Liver (tissue), 9 donors: ENCODE measurements around the gene SAA1. TPM values are rescaled to one million over a fixed set of nuclear protein-coding genes. Genes with fewer than 3 reads are reported as not detected.
A peak's percentile ranks its signal among the peaks of the same experiment; 100 is the strongest.

Source experiments
- DNase-seq: peaks from one replicate; pipeline ENCODE4 v3.0.0-alpha.2; 2017; ENCODE audit warnings: low spot score
- H3K27ac ChIP-seq, 2 donors: one replicate each; pipeline ENCODE4 v1.7.0; 2013; ENCODE audit warnings: inconsistent platforms in 2 of 2, low read length in 2 of 2, control low read depth in 1 of 2, low read depth in 1 of 2, mild to moderate bottlenecking in 1 of 2
- H3K27me3 ChIP-seq, 4 donors: one replicate each; pipeline versions ENCODE4 v1.6.1 to v1.7.0; 2013; ENCODE audit warnings: low read length in 3 of 4, inconsistent platforms in 1 of 4, mild to moderate bottlenecking in 1 of 4, moderate library complexity in 1 of 4; ENCODE audit not compliant: control insufficient read depth in 4 of 4, insufficient read depth in 4 of 4
- H3K36me3 ChIP-seq, 4 donors: one replicate each; pipeline versions ENCODE4 v1.6.1 to v1.7.0; 2013; ENCODE audit warnings: low read length in 3 of 4, mild to moderate bottlenecking in 3 of 4, low read depth in 1 of 4, moderate library complexity in 1 of 4; ENCODE audit not compliant: control insufficient read depth in 4 of 4, insufficient read depth in 3 of 4
- H3K4me1 ChIP-seq, 4 donors: one replicate each; pipeline versions ENCODE4 v1.6.1 to v1.7.0; 2013; ENCODE audit warnings: low read length in 3 of 4, mild to moderate bottlenecking in 3 of 4, moderate library complexity in 1 of 4; ENCODE audit not compliant: control insufficient read depth in 4 of 4, insufficient read depth in 4 of 4
- H3K4me3 ChIP-seq, 3 donors: one replicate each; pipeline versions ENCODE4 v1.6.1 to v1.7.0; 2013; ENCODE audit warnings: low read length in 3 of 3, control low read depth in 1 of 3, low read depth in 1 of 3, mild to moderate bottlenecking in 1 of 3
- H3K9ac ChIP-seq, 2 donors: one replicate each; pipeline ENCODE4 v1.7.0; 2013; ENCODE audit warnings: low read length in 2 of 2, mild to moderate bottlenecking in 2 of 2, moderate library complexity in 2 of 2, control low read depth in 1 of 2, low read depth in 1 of 2
- H3K9me3 ChIP-seq, 4 donors: one replicate each; pipeline versions ENCODE4 v1.6.1 to v1.7.0; 2013; ENCODE audit warnings: low read length in 3 of 4; ENCODE audit not compliant: control insufficient read depth in 4 of 4
- EGR1 ChIP-seq, 2 donors: IDR thresholded peaks; 2 replicates each; pipeline ENCODE4 v1.6.1; 2016 to 2018; ENCODE audit warnings: antibody characterized with exemption in 2 of 2, low read depth in 2 of 2
- FOXA1 ChIP-seq: IDR thresholded peaks from 2 replicates; pipeline ENCODE4 v1.6.1; 2016; ENCODE audit warnings: antibody characterized with exemption
- FOXA2 ChIP-seq: IDR thresholded peaks from 2 replicates; pipeline ENCODE4 v1.6.1; 2016; ENCODE audit warnings: antibody characterized with exemption
- GABPA ChIP-seq, 2 donors: IDR thresholded peaks in 1 of 2; conservative IDR thresholded peaks in 1 of 2; 2 replicates each; pipeline ENCODE4 v1.6.1; 2016; ENCODE audit warnings: antibody characterized with exemption in 2 of 2, mild to moderate bottlenecking in 1 of 2, moderate library complexity in 1 of 2
- HNF4A ChIP-seq, 2 donors: conservative IDR thresholded peaks; 2 replicates each; pipeline ENCODE4 v1.6.1; 2016; ENCODE audit warnings: antibody characterized with exemption in 2 of 2, mild to moderate bottlenecking in 2 of 2
- HNF4G ChIP-seq: IDR thresholded peaks from 2 replicates; pipeline ENCODE4 v1.6.1; 2016; ENCODE audit warnings: antibody characterized with exemption
- JUND ChIP-seq, 2 donors: IDR thresholded peaks; 2 replicates each; pipeline ENCODE4 v1.6.1; 2016; ENCODE audit warnings: antibody characterized with exemption in 2 of 2
- NR2F2 ChIP-seq: IDR thresholded peaks from 2 replicates; pipeline ENCODE4 v1.6.1; 2016; ENCODE audit warnings: antibody characterized with exemption
- RAD21 ChIP-seq, 2 donors: IDR thresholded peaks; 2 replicates each; pipeline ENCODE4 v1.6.1; 2016; ENCODE audit warnings: antibody characterized with exemption in 2 of 2, mild to moderate bottlenecking in 2 of 2
- RXRA ChIP-seq, 2 donors: IDR thresholded peaks; 2 replicates each; pipeline ENCODE4 v1.6.1; 2017 to 2018; ENCODE audit warnings: antibody characterized with exemption in 2 of 2, mild to moderate bottlenecking in 1 of 2
- SP1 ChIP-seq: IDR thresholded peaks from 2 replicates; pipeline ENCODE4 v1.6.1; 2018; ENCODE audit warnings: antibody characterized with exemption, mild to moderate bottlenecking
- TAF1 ChIP-seq: conservative IDR thresholded peaks from 2 replicates; pipeline ENCODE4 v1.6.1; 2016; ENCODE audit warnings: antibody characterized with exemption, mild to moderate bottlenecking
- YY1 ChIP-seq: IDR thresholded peaks from 2 replicates; pipeline ENCODE4 v1.6.1; 2016; ENCODE audit warnings: antibody characterized with exemption, mild to moderate bottlenecking
- WGBS: extraction: QIAGEN DNeasy Blood & Tissue Kit; methylation state at CpG from one replicate; pipeline ENCODE4 v1.1.7; 2013; 5-methylcytosine and 5-hydroxymethylcytosine counted together
- polyA plus RNA-seq, 2 donors: library from polyadenylated mRNA; stranded (reverse) in 1 of 2; unstranded in 1 of 2; fragments of 200-250 nt in 1 of 2; fragments of >200 nt in 1 of 2; fragmentation: Nextera tagmentation in 1 of 2; extraction: Ambion mirVana in 1 of 2; gene quantifications; one replicate each; pipeline versions ENCODE4 v1.2.1 to v1.2.3, GENCODE V29; 2013 to 2015
- total RNA-seq, 2 donors: library from RNA; depleted of rRNA; stranded (reverse); fragments of >200 nt; gene quantifications; one replicate each; pipeline ENCODE4 v1.2.3, GENCODE V29; 2014
- TF ChIP-seq, protein P1 (sequence below): IDR thresholded peaks from 2 replicates; pipeline ENCODE4 v1.6.1; 2016; ENCODE audit warnings: antibody characterized with exemption
- TF ChIP-seq, protein P2 (sequence below): fragments of 150-350 bp; IDR thresholded peaks from 2 replicates; pipeline ENCODE4 v1.5.1; 2017; ENCODE audit warnings: improper control_type of control experiment, low read depth, low read length; ENCODE audit not compliant: missing input control
- TF ChIP-seq, protein P3 (sequence below): IDR thresholded peaks from 2 replicates; pipeline ENCODE4 v1.6.1; 2016; ENCODE audit warnings: antibody characterized with exemption
- TF ChIP-seq, protein P4 (sequence below): IDR thresholded peaks from 2 replicates; pipeline ENCODE4 v1.6.1; 2016; ENCODE audit warnings: antibody characterized with exemption
- TF ChIP-seq, protein P5 (sequence below): IDR thresholded peaks from 2 replicates; pipeline ENCODE4 v1.6.1; 2016; ENCODE audit warnings: antibody characterized with exemption, mild to moderate bottlenecking
- donor health status: healthy.
- donor health status: healthy.
- donor health status: healthy.
- donor health status: healthy.
- donor health status: healthy.

The SAA1 gene
- total and polyA plus RNA-seq, 4 donors = 20.4 to 33,277 (median 21,062) TPM

DNA sequence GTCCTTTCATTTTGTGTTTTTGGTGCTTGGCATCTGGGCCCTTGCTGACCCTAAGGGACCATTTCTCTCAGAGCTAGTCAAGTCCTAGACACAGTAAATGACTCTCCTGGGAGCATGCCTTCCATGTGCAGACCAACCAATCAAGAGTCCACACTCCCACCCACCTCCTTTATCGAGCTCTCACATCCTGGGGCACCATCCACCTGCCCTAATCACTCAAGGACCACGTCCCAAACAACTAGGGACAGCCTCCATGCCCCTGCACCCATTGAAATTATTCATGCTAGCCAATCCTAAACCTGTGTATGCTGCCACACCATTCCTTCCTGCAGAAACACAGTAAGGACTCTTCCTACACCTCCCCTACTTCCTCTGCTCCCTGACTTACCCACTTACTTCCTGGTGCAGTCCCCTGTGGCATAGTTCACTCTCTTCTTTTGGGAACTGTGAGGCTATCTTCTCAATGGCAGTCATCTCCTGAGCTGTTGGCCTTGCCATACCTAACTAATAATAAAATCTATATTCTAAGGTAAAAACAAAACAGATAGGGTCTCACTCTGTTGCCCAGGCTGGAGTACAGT lies 11.2 kb upstream of the SAA1 start:
- Histone ChIP-seq H3K4me3 (no peak overlapping the region), H3K36me3 (no peaks in the 10 kb centered on the region), H3K27me3 (no peaks in the 10 kb centered on the region), H3K9me3 (no peaks in the 10 kb centered on the region), H3K9ac (no peak overlapping the region), H3K4me1 (peaks cover 5 to 23% (median 9%) of the 10 kb centered on the region in 4 donors), H3K27ac (no peak overlapping the region)
- WGBS = 86% methylated on average over 2 of the region's 2 CpGs
- no peak for DNase-seq
- TF ChIP-seq JUND (IDR thresholded peaks at IDR 0.05) = no peak
- TF ChIP-seq, protein P1, sequence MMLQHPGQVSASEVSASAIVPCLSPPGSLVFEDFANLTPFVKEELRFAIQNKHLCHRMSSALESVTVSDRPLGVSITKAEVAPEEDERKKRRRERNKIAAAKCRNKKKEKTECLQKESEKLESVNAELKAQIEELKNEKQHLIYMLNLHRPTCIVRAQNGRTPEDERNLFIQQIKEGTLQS = no peak
- no peak for TF ChIP-seq NR2F2
- TF ChIP-seq, protein P2, sequence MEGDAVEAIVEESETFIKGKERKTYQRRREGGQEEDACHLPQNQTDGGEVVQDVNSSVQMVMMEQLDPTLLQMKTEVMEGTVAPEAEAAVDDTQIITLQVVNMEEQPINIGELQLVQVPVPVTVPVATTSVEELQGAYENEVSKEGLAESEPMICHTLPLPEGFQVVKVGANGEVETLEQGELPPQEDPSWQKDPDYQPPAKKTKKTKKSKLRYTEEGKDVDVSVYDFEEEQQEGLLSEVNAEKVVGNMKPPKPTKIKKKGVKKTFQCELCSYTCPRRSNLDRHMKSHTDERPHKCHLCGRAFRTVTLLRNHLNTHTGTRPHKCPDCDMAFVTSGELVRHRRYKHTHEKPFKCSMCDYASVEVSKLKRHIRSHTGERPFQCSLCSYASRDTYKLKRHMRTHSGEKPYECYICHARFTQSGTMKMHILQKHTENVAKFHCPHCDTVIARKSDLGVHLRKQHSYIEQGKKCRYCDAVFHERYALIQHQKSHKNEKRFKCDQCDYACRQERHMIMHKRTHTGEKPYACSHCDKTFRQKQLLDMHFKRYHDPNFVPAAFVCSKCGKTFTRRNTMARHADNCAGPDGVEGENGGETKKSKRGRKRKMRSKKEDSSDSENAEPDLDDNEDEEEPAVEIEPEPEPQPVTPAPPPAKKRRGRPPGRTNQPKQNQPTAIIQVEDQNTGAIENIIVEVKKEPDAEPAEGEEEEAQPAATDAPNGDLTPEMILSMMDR = no peak
- TF ChIP-seq, protein P3, sequence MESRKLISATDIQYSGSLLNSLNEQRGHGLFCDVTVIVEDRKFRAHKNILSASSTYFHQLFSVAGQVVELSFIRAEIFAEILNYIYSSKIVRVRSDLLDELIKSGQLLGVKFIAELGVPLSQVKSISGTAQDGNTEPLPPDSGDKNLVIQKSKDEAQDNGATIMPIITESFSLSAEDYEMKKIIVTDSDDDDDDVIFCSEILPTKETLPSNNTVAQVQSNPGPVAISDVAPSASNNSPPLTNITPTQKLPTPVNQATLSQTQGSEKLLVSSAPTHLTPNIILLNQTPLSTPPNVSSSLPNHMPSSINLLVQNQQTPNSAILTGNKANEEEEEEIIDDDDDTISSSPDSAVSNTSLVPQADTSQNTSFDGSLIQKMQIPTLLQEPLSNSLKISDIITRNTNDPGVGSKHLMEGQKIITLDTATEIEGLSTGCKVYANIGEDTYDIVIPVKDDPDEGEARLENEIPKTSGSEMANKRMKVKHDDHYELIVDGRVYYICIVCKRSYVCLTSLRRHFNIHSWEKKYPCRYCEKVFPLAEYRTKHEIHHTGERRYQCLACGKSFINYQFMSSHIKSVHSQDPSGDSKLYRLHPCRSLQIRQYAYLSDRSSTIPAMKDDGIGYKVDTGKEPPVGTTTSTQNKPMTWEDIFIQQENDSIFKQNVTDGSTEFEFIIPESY = no peak
- TF ChIP-seq EGR1 (IDR thresholded peaks at IDR 0.05; ENCODE audit: low read depth in 2 of 2) = no peak
- no peak for TF ChIP-seq FOXA1
- no peak for TF ChIP-seq TAF1

DNA sequence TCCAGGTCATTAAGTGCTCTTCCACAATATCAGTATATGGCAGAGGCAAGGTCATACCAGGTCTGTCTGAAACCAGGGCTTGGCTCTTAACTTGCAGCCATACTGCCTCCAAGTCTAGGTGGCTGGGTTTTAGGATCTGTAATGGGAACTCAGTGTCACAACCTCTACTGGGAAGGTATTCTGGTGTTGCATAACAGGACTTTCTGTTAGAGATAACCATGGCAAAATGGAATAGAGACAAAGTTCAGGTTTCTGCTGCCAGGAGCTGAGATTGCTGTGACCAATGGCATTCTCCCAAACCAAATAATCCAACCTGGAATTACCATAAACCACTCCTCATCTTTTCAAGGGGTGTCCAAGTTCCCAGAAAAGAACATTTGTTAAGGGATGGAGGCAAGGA lies 6.8 kb upstream of the SAA1 start:
- Histone ChIP-seq H3K9ac (no peak overlapping the region), H3K27ac (peak overlapping the region; percentile 67 to 88), H3K4me3 (no peak overlapping the region), H3K27me3 (no peaks in the 10 kb centered on the region), H3K4me1 (peaks cover 8 to 29% (median 14%) of the 10 kb centered on the region in 4 donors), H3K36me3 (no peaks in the 10 kb centered on the region), H3K9me3 (no peaks in the 10 kb centered on the region)
- TF ChIP-seq YY1 = peak; percentile 93
- peak in 1 of 2 donors; percentile 68 for TF ChIP-seq GABPA (IDR thresholded peaks at IDR 0.05 in 1 of 2, conservative IDR thresholded peaks at IDR 0.05 in 1 of 2)
- peak; percentile 29 for TF ChIP-seq FOXA2
- peak; percentile 90 for TF ChIP-seq SP1
- TF ChIP-seq, protein P4, sequence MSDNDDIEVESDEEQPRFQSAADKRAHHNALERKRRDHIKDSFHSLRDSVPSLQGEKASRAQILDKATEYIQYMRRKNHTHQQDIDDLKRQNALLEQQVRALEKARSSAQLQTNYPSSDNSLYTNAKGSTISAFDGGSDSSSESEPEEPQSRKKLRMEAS = peak; percentile 87
- TF ChIP-seq HNF4A (conservative IDR thresholded peaks at IDR 0.05) = peak; percentile 95 to 97
- TF ChIP-seq NR2F2 = no peak
- TF ChIP-seq, protein P5, sequence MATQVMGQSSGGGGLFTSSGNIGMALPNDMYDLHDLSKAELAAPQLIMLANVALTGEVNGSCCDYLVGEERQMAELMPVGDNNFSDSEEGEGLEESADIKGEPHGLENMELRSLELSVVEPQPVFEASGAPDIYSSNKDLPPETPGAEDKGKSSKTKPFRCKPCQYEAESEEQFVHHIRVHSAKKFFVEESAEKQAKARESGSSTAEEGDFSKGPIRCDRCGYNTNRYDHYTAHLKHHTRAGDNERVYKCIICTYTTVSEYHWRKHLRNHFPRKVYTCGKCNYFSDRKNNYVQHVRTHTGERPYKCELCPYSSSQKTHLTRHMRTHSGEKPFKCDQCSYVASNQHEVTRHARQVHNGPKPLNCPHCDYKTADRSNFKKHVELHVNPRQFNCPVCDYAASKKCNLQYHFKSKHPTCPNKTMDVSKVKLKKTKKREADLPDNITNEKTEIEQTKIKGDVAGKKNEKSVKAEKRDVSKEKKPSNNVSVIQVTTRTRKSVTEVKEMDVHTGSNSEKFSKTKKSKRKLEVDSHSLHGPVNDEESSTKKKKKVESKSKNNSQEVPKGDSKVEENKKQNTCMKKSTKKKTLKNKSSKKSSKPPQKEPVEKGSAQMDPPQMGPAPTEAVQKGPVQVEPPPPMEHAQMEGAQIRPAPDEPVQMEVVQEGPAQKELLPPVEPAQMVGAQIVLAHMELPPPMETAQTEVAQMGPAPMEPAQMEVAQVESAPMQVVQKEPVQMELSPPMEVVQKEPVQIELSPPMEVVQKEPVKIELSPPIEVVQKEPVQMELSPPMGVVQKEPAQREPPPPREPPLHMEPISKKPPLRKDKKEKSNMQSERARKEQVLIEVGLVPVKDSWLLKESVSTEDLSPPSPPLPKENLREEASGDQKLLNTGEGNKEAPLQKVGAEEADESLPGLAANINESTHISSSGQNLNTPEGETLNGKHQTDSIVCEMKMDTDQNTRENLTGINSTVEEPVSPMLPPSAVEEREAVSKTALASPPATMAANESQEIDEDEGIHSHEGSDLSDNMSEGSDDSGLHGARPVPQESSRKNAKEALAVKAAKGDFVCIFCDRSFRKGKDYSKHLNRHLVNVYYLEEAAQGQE = peak; percentile 43
- TF ChIP-seq, protein P2 = no peak
- TF ChIP-seq, protein P3 = peak; percentile 87
- no peak for TF ChIP-seq TAF1
- peak; percentile 39 to 51 for TF ChIP-seq RAD21 (IDR thresholded peaks at IDR 0.05)
- no peak for TF ChIP-seq FOXA1
- TF ChIP-seq, protein P1 = no peak
- TF ChIP-seq HNF4G = peak; percentile 60
- TF ChIP-seq RXRA (IDR thresholded peaks at IDR 0.05) = peak; percentile 86 to 96
- TF ChIP-seq JUND (IDR thresholded peaks at IDR 0.05) = peak; percentile 81 to 89
- peak in 1 of 2 donors; percentile 59 for TF ChIP-seq EGR1 (IDR thresholded peaks at IDR 0.05; ENCODE audit: low read depth in 2 of 2)
- no peak for DNase-seq
